HepG2 (cell line): Measurements from ENCODE around the gene RABGAP1L. TPM values are rescaled to one million over a fixed set of nuclear protein-coding genes. Genes with fewer than 3 reads are reported as not detected.

Source experiments
- CHD4 ChIP-seq: fragments of 200-600 bp; sonication (generic); IDR thresholded peaks from 2 replicates; pipeline ENCODE4 v1.7.0; 2017; ENCODE audit warnings: mild to moderate bottlenecking, low read length, borderline replicate concordance
- HMG20A ChIP-seq: IDR thresholded peaks from 2 replicates; pipeline ENCODE4 v1.6.1; 2016; ENCODE audit warnings: borderline replicate concordance
- JARID2 ChIP-seq: sonication (generic); formaldehyde crosslinking; IDR thresholded peaks from 2 replicates; pipeline ENCODE4 v1.8.1; 2023; ENCODE audit warnings: missing genetic modification reagents, inconsistent platforms; ENCODE audit not compliant: insufficient replicate concordance
- KLF12 ChIP-seq: sonication (generic); formaldehyde crosslinking; IDR thresholded peaks from 2 replicates; pipeline ENCODE4 v1.4.0; 2020; ENCODE audit warnings: missing genetic modification reagents, borderline replicate concordance
- MBNL3 ChIP-seq: fragments of 250-450 bp; sonication (Bioruptor Pico); conservative IDR thresholded peaks from 2 replicates; pipeline ENCODE4 v1.8.0; 2022; ENCODE audit warnings: mild to moderate bottlenecking, inconsistent platforms
- MNT ChIP-seq: fragments of 450-650 bp; IDR thresholded peaks from 2 replicates; pipeline ENCODE4 v1.6.1; 2016
- NCOA2 ChIP-seq: sonication (generic); formaldehyde crosslinking; IDR thresholded peaks from 2 replicates; pipeline ENCODE4 v1.8.0; 2022; ENCODE audit warnings: inconsistent platforms
- NFYC ChIP-seq: IDR thresholded peaks from 2 replicates; pipeline ENCODE4 v1.6.1; 2016; ENCODE audit warnings: missing genetic modification reagents, missing compliant biosample characterization
- POGZ ChIP-seq: sonication (generic); formaldehyde crosslinking; IDR thresholded peaks from 2 replicates; pipeline ENCODE4 v1.4.0; 2020; ENCODE audit warnings: mild to moderate bottlenecking, missing genetic modification reagents
- RBFOX2 ChIP-seq: fragments of 200-400 bp; formaldehyde crosslinking; IDR thresholded peaks from 2 replicates; pipeline ENCODE4 v1.6.1; 2017; ENCODE audit warnings: low read depth, mild to moderate bottlenecking, low read length
- REPIN1 ChIP-seq: sonication (generic); formaldehyde crosslinking; IDR thresholded peaks from 2 replicates; pipeline ENCODE4 v1.8.0; 2022; ENCODE audit warnings: missing genetic modification reagents, low read depth, mild to moderate bottlenecking, borderline replicate concordance
- SATB2 ChIP-seq: sonication (generic); formaldehyde crosslinking; IDR thresholded peaks from 2 replicates; pipeline ENCODE4 v1.5.0; 2020; ENCODE audit warnings: missing genetic modification reagents
- TARDBP ChIP-seq: sonication (generic); formaldehyde crosslinking; IDR thresholded peaks from 2 replicates; pipeline ENCODE4 v1.8.0; 2022; ENCODE audit warnings: mild to moderate bottlenecking, missing genetic modification reagents
- TFE3 ChIP-seq: IDR thresholded peaks from 2 replicates; pipeline ENCODE4 v1.6.1; 2016
- ZBTB8A ChIP-seq: sonication (generic); formaldehyde crosslinking; IDR thresholded peaks from 2 replicates; pipeline ENCODE4 v1.4.0; 2020; ENCODE audit warnings: mild to moderate bottlenecking, low read depth, missing genetic modification reagents, borderline replicate concordance
- ZKSCAN5 ChIP-seq: sonication (generic); formaldehyde crosslinking; IDR thresholded peaks from 2 replicates; pipeline ENCODE4 v1.5.1; 2020; ENCODE audit warnings: mild to moderate bottlenecking, missing genetic modification reagents
- ZNF343 ChIP-seq: sonication (generic); formaldehyde crosslinking; IDR thresholded peaks from 2 replicates; pipeline ENCODE4 v1.4.0; 2020; ENCODE audit warnings: mild to moderate bottlenecking, missing genetic modification reagents
- ZNF407 ChIP-seq: sonication (generic); formaldehyde crosslinking; IDR thresholded peaks from one replicate; pipeline ENCODE4 v1.5.1; 2020; ENCODE audit warnings: mild to moderate bottlenecking, missing genetic modification reagents; ENCODE audit errors: not compliant biosample characterization
- ZNF607 ChIP-seq: sonication (generic); formaldehyde crosslinking; IDR thresholded peaks from 2 replicates; pipeline ENCODE4 v1.5.1; 2020; ENCODE audit warnings: missing genetic modification reagents, mild to moderate bottlenecking, borderline replicate concordance
- polyA plus RNA-seq, 8 experiments: library from polyadenylated mRNA; depleted of rRNA in 3 of 8; stranded (reverse) in 7 of 8; unstranded in 1 of 8; fragments of >200 nt; fragmentation: Illumina TruSeq in 4 of 8; extraction: Trizol in 4 of 8; gene quantifications; 2 replicates each; pipeline versions ENCODE4 v1.2.1 to v1.2.3, GENCODE V29; 2011 to 2016; ENCODE audit warnings: low read depth in 4 of 8, missing spikeins in 1 of 8, mixed read lengths in 1 of 8; ENCODE audit not compliant: insufficient read depth in 1 of 8
- total RNA-seq, 5 experiments: library from RNA; depleted of rRNA; stranded (reverse); fragments of >200 nt; fragmentation: Illumina TruSeq; extraction: Trizol; gene quantifications; 2 replicates each; pipeline ENCODE4 v1.2.3, GENCODE V29; 2016; ENCODE audit warnings: low read depth in 1 of 5

Gene RABGAP1L
- total and polyA plus RNA-seq, 2 of the 13 experiments (the other 11 are each of a cell fraction or from before 2014, with no cell fraction given): 7.9 to 22.6 TPM

GRCh38 chr1:174159252-174160108 lies at the start of gene RABGAP1L (continued):
- TF ChIP-seq ZNF407 (peak; percentile 81), TFE3 (CRISPR knock-in tag) (no peak), MBNL3 (CRISPR knock-in tag) (no peak), MNT (no peak), ZNF607 (CRISPR knock-in tag) (0 out of 2 replicates have a peak, but pooled peaks have one; percentile 51), SATB2 (CRISPR knock-in tag) (no peak), POGZ (CRISPR knock-in tag) (peak; percentile 19), NCOA2 (CRISPR knock-in tag) (no peak), REPIN1 (CRISPR knock-in tag) (0 out of 2 replicates have a peak, but pooled peaks have one; percentile 49), RBFOX2 (peak; percentile 91), ZBTB8A (CRISPR knock-in tag) (no peak), KLF12 (CRISPR knock-in tag) (0 out of 2 replicates have a peak, but pooled peaks have one; percentile 71), NFYC (CRISPR knock-in tag) (no peak), HMG20A (CRISPR knock-in tag) (no peak), ZNF343 (CRISPR knock-in tag) (no peak), CHD4 (no peak), ZKSCAN5 (CRISPR knock-in tag) (no peak), TARDBP (CRISPR knock-in tag) (peak; percentile 21; the same call in 1 of the 2 replicates), JARID2 (CRISPR knock-in tag) (no peak)
